GM12873 (cell line): ENCODE data around the gene ICE1.

Experiments
- CTCF ChIP-seq: IDR thresholded peaks from 2 replicates; pipeline ENCODE4 v1.5.1; 2012; ENCODE audit warnings: low read depth, mild to moderate bottlenecking, moderate library complexity, low read length, control low read depth; ENCODE audit not compliant: insufficient read depth; ENCODE audit errors: missing control alignments

ICE1 gene

DNA sequence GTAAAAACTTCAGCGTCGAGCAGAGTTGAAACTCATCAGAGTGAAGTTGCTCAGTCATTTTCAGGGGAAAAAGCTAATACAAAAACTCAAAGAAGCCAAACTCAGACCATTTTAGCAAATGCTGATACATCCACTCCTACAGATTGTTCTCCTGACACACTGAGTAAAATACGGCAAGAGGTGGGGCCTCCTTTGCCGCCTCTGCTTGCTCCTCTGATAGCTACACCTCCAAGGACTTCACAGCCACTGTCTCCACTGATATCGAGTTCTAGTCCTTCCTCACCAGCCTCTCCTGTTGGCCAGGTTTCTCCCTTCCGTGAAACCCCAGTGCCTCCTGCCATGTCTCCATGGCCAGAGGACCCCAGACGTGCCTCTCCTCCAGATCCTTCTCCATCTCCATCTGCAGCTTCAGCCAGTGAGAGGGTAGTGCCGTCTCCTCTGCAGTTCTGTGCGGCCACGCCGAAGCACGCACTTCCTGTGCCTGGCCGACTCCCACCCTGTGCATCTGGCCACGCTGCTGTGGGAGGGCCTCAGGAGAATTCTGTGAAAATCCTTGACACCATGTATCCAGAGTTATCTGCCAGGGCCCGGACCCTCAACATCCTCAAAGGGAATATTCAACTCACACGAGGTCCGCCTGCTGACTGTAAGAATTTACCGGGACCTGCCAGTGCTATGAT lies 41.7 kb downstream of the ICE1 start:
- no peak for TF ChIP-seq CTCF

DNA sequence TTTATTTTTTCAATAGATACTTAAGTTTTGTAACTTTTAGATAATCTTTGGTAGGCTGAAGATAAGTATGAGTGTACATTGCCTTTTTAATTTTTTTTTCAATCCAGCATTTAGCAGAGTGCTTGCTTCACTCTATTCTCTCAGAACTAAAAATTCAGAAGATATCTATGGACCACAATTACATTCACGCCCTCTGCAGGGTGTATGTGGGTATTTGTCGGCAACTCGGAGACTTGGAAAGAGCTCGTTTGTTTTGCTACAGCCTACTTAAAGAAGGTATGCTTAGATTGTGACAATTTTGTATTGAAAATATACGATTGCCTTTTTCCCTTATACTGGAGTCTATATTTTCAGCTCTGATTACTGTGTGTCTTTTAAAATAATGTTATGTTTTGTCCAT lies 43.8 kb downstream of the ICE1 start:
- TF ChIP-seq CTCF = no peak

DNA sequence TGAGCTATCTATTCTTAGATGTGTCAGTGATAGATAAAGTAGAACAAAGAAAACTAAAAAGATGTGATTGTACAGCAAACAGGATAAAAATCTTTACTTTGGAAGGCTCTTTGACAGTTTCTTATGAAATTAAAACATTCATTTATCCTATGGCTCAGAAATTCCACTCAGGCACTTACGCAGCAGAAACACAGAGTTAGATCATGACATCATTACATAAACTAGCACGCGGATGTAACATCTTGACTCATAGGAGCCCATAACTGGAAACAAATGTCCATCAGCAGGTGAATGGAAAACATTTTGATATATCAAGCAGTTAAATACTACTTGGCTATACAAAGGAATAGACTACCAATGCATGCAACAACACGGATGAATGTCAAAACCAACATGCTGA lies 45.3 kb downstream of the ICE1 start:
- TF ChIP-seq CTCF = no peak

DNA sequence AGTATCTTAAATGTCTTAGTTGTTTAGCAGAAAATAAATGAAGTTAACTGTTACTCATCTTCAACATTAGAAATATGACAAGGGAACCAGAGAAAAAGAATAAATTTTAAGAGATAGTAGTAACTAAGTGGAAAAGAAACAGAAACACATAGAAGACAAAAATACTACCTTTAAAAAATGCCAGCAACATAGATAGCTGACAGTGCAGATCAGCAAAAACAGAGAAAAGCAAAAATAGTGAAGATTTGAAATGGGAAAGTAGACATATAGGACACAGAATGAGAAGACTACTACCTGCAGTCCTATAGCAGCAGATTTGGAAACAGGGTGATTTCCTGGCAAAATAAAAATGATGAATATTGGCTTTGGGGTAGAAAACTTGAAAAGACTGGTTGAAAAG lies 48.5 kb downstream of the ICE1 start:
- no peak for TF ChIP-seq CTCF

GRCh38 chr5:5473226-5473625 lies 50.7 kb downstream of the ICE1 start:
- no peak for TF ChIP-seq CTCF

- TF ChIP-seq CTCF = no peak
Observed at GRCh38 chr5:5474961-5475360, 52.5 kb downstream of the ICE1 start.

- TF ChIP-seq CTCF = no peak
Observed at GRCh38 chr5:5475975-5476374, 53.5 kb downstream of the ICE1 start.
